IPS-18c (cell line): ENCODE results near the gene CD72.
A peak's percentile ranks its signal among the peaks of the same experiment; 100 is the strongest.
"Not testable (repeated sequence)": the region's sequence is repeated elsewhere in the genome, so short reads cannot be mapped to it uniquely, and the experiment has no call there.

Experiments
- H3K4me3 ChIP-seq: 2 replicates; pipeline ENCODE4 v1.7.0; 2013; ENCODE audit warnings: low read depth, mild to moderate bottlenecking, low read length, moderate library complexity; ENCODE audit not compliant: insufficient read depth
- H3K9me3 ChIP-seq: one replicate; pipeline ENCODE4 v1.6.1; 2013; ENCODE audit warnings: mild to moderate bottlenecking, low read length, moderate library complexity; ENCODE audit not compliant: control insufficient read depth, insufficient read depth

Gene CD72

DNA sequence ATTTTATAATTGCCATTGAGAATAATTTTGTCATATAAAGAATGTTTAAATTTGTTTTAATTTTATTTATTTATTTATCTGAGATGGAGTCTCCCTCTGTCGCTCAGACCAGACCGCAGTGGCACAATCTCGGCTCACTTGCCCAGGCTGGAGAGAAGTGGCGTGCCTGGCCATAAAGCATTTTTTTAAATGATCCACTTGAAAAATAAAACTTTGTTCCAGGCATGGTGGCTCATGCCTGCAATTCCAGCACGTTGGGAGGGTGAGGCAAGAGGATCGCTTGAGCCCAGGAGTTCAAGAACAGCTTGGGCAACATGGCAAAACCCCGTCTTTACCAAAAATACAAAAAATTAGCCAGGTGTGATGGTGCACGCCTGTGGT lies 34.6 kb upstream of the CD72 start:
- no peak overlapping the region for H3K4me3 ChIP-seq
- no peaks in the 10 kb centered on the region for H3K9me3 ChIP-seq

GRCh38 chr9:35651956-35652828 lies 34.0 kb upstream of the CD72 start:
- Histone ChIP-seq H3K9me3 (no peaks in the 10 kb centered on the region), H3K4me3 (no peak overlapping the region)

- peak within 1 kb of the TSS; percentile 16; the same call in 1 of the 2 replicates for H3K4me3 ChIP-seq
- no peaks in the 10 kb centered on the region for H3K9me3 ChIP-seq
These were observed 32.3 kb upstream of the CD72 start, which contains the start of gene SIT1 for GRCh38 chr9:35650341-35651158. TSS of gene SIT1 (minus strand) at chr9:35650931. CDS start at chr9:35650853, 78 bp downstream.

- no peak overlapping the region for H3K4me3 ChIP-seq
- H3K9me3 ChIP-seq: no peaks in the 10 kb centered on the region
These were observed 31.5 kb upstream of the CD72 start for GRCh38 chr9:35649431-35650340.

GRCh38 chr9:35646533-35647265 lies 28.5 kb upstream of the CD72 start:
- Histone ChIP-seq H3K4me3 (peak overlapping the region; percentile 82), H3K9me3 (no peaks in the 10 kb centered on the region)

DNA sequence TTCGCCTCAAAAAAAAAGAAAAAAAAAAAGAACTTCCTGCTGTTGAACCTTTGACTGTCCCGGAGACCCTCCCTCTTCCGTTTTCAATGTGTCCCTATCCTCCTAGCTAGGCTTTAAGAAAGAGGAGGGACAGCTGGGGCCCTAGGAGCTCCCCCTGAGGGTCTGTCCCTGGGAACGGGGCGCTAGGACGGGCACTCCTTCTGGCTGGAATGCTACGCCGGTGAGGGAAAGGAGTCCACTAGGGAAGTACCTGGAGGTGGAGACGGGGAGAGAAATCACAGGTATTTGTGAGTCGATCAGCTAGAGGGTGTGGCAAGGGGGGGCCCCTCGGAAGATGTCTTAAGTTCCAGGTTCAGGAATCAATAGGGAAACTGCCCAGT lies 27.9 kb upstream of the CD72 start:
- no peaks in the 10 kb centered on the region for H3K9me3 ChIP-seq
- H3K4me3 ChIP-seq: peak overlapping the region; percentile 82

- not testable (repeated sequence) for H3K9me3 ChIP-seq
- peak overlapping the region; percentile 82; the same call in 1 of the 2 replicates for H3K4me3 ChIP-seq
These were observed 27.5 kb upstream of the CD72 start for GRCh38 chr9:35645736-35646135.

DNA sequence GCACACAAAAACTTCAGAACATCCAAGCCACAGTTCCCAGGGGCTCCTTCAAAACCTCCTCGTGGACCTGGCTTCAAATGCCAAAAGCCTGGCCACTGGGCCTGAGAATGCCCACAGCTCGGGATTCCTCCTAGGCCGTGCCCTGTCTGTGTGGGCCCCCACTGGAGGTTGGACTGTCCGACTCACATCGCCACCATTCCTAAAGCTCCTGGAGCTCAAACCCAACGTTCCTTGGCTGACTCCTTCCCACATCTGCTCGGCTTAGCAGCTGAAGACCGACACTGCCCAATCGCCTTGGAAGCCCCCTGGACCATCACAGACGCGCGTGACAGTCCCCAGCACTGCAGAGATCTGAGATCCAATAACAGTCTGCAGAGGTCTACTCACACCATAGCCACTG lies 24.8 kb upstream of the CD72 start:
- Histone ChIP-seq H3K9me3 (no peaks in the 10 kb centered on the region), H3K4me3 (no peak overlapping the region)

GRCh38 chr9:35641478-35641877 lies 23.3 kb upstream of the CD72 start:
- H3K4me3 ChIP-seq, H3K9me3 ChIP-seq: not testable (repeated sequence)

DNA sequence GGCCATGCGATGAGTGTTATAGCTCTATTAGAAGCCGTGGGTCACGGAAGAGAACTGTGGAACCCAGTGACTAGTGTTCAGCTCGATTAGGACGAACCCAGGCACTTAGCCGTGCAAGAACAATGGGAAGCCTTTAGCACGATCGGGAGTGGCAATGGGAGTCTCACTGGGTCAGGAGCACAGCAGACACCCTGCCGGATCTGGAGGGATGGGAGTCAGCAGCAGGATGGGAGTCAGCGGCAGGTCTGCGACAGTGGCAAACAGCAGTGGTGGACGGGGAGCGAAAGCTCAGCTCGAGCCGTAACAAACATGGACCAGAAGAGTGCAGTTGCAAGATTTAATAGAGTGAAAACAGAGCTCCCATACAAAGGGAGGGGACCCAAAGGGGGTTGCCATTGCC lies 22.2 kb upstream of the CD72 start:
- H3K4me3 ChIP-seq: not testable (repeated sequence)

DNA sequence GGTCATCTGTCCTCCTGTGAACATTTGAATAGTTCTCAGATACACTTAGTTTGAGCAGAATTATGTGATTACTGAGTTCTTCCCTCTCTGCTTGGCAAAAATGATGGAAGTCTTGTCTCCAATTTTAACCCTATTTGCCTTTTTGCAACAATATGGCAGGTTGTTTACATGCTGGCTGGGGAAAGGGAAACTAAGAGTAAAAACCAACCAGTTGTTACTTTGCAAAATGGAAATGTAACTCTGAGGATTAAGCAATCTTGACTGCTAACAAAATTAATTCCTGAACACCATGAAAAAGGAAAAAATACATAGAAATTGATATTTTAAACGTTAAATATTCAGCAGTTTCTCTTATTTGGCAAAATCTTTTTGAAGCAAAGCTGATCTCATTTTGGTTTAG lies 21.4 kb upstream of the CD72 start:
- Histone ChIP-seq H3K4me3 (no peak overlapping the region), H3K9me3 (no peaks in the 10 kb centered on the region)

More for the DNA sequence above, 22.2 kb upstream of the CD72 start:
- not testable (repeated sequence) for H3K9me3 ChIP-seq

DNA sequence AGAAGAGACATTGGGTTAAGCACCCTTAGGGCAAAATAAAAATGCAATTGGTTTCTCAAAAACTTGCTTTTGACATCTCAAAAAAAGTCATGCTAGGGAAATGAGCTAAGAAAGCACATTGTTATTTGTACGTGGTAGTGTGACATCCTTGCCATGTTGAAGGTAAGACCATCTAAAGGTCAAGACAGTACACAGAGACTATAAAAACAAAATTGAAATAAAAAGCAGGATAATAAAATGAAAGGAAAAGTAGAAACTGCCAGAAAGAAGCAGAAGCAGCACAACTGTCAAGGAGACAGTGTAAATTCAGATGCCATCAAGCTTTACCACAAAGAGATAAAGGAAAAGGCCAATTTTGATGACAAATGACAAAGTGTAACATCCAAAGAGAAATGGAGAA lies 21.0 kb upstream of the CD72 start:
- not testable (repeated sequence) for H3K9me3 ChIP-seq, H3K4me3 ChIP-seq

- H3K9me3 ChIP-seq, H3K4me3 ChIP-seq: not testable (repeated sequence)
These were observed 20.5 kb upstream of the CD72 start for GRCh38 chr9:35638751-35639150.

- H3K9me3 ChIP-seq: not testable (repeated sequence)
These were observed 19.3 kb upstream of the CD72 start for GRCh38 chr9:35637427-35637955.

DNA sequence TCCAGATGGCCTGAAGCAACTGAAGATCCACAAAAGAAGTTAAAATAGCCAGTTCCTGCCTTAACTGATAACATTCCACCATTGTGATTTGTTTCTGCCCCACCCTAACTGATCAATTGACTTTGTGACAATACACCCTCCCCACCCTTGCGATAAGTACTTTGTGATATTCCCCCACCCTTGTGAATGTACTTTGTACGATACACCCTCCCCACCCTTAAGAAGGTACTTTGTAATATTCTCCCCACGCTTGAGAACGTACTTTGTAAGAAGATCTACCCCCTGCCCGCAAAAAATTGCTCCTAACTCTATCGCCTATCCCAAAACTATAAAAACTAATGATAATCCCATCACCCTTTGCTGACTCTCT lies 18.6 kb upstream of the CD72 start:
- not testable (repeated sequence) for H3K4me3 ChIP-seq

More at GRCh38 chr9:35637427-35637955, 19.3 kb upstream of the CD72 start:
- not testable (repeated sequence) for H3K4me3 ChIP-seq

DNA sequence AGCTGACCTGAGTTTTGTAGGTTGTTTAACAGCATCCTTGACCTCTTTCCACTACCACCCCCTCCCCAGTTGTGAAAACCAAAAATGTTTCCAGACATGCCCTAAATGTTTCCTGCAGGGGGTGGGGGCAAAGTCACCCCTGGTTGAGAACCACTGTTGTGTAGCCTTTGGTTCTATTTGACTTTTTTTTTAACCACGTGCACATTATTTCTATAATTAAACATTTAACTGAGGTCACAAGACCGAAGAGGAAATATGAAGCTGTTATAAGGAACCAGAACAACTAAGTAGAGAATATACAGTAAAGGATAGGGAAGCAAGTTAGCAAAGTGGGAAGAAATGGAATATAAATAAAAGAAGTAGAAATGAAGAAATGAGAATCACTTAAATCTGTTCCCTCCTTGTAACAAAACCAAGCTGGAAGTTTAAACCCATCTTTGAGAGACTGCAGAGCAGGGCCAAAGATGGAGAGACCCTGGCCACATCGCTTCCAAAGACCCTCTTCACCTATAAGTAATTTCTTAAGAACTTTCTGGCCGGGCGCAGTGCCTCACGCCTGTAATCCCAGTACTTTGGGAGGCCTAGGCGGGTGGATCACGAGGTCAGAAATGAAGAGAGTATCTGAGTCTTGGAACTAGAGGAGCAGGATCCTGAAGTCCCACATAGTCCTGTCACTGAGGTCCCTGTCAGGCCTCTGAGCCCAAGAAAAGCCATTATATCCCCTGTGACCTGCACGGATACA lies 18.1 kb upstream of the CD72 start:
- Histone ChIP-seq H3K4me3 (no peak overlapping the region), H3K9me3 (no peaks in the 10 kb centered on the region)

More for the DNA sequence above, 18.6 kb upstream of the CD72 start:
- not testable (repeated sequence) for H3K9me3 ChIP-seq
